A549 treated with CORT108297 at 1 μM for 4 hours (cell line): ENCODE data around the gene ARHGEF19. TPM values are rescaled to one million over a fixed set of nuclear protein-coding genes. Genes with fewer than 3 reads are reported as not detected.

Experiments
- total RNA-seq: library from RNA; stranded (reverse); fragments of 200-300 nt; extraction: Qiagen RNA extraction; gene quantifications from 5 replicates; pipeline ENCODE4 v1.2.3, GENCODE V29; 2022

Gene ARHGEF19
- total RNA-seq, result 5.5 to 7.0 TPM (median 6.3 TPM) in 5 replicates

DNA sequence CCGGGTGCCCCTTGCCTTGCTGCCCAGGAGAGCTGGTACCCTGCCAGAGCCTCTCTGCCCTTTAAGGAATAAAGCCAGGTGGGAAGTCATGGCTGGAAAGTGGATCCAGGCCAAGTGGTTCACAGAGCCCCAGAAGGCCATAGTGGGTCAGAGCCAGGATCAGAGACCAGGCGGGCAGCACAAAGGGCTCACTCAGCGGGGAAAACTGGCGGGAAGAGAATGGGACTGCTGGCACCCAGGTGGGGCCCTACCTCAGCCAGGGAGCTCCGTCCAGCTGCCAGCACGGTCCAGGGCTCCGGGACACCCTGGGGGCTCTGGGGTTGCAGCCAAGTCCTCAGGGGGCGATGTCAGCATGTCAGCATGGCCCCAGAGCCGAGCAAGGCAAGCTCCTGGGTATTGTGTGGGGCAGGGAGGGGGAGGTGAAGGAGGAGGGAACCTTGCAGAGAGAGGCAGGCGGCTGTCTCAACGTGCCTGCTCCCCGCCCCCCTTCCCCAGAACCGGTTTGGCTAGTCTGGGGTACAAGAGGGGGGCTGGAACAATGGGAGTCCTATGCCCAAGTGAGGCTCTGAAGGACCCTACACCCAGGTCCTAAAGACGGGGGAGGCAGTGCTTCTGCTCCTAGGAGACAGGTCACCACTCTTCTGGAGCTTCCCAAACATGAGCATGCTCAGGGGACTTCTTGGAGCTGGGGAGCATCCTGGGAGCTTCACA lies at the start of gene ARHGEF19:
Gene ARHGEF19, minus strand, starts transcription at position 402 of the 711 bp plus-strand sequence. CDS start 3,598 bp downstream, outside the sequence.

DNA sequence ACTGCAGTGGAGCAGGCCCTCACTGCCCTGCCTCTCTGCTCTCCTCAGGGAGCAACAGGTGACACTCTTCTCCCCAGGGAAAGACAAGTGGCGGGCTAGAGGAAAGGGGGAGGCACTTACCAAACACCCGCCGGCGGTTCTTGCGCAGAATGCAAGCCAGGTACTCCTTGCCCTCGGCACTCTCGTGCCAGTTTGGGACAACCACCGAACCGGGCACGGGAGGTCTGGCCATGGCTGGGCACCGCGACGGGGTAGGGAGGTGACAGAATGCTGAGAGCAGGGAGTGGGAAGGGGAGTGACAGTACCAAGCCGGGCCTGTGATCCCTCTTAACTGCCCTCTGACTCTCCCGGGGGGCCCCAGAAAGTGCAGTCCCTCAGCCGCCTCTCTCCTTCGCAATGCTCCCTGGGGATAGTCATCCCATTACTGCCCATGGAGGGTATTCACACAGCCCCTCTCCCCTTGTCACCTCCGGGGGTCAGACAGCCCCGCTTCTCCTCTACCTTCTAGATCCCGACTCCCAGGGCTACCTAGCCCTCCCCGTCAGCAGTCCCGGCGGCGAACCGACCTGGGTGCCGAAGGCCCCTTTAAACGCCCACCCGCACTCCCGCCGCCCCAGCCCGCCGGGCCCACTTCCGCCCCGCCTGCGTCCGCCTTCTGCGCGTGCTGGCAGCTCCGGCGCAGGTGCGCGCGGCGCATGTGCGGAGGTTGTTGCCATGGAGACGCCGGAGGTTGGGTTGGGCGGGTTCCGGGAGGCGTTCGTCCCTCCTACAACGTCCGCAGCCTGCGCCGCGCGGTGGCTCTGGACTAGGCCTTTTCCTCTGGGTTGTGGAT lies 24.3 kb upstream of the ARHGEF19 start, which contains the start of gene CPLANE2:
Gene CPLANE2, minus strand, starts transcription at position 673 of the 832 bp plus-strand sequence. Its CDS starts 441 bp downstream, at position 232.

DNA sequence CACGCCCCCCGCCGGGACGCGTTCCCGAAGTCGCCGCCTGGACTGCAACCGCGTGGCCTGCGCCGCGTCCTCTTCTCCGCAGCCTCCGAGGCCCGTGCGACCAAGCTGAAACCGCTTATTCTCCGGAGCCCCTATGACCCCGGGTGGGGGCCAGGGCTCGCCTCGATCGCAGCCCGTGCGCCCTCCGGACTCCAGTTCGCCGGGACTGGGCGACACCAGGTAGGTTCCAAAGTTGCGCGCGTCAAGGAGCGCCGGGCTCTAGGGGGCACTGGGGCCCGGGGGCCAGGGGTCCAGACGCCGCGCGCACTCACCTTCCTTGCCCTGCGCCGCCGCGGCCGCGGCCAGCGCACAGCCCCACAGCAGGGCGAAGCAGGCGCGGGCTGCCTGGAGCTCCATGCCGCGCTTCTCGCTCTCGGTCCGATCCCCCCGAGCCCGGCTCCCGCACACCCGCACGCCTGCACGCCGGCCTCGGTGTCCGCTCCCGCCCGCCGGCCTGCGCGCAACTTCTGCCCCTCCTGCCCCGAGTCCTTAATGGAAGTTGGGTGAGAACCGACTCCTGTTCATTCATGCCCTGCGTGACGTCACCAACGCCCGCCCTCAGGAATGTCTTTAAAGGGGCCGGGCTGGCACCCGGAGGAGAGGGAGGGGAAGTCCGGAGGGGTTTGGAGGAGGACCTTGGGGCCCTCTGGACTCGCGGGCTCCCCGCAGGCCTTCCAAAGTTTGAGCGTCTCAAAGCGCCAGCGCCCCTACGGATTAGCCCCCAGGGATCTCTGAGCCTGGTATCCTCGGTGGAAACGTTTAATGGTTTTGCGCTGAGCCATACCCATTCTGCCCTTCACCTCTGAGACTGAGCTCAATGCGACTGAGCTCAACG lies 56.7 kb downstream of the ARHGEF19 start, which contains the start of gene EPHA2:
Gene EPHA2, minus strand, starts transcription at position 533 of the 874 bp plus-strand sequence. Its CDS starts 137 bp downstream, at position 396.

Other genes starting within 250 kb of the ARHGEF19 start
- 9.4 to 14.5 TPM (median 13.5 TPM) in 5 replicates for gene ZBTB17, start 236.6 kb downstream of the ARHGEF19 start, total RNA-seq
- gene SRARP, start 208.4 kb downstream of the ARHGEF19 start, total RNA-seq, result 0.02 TPM in 1 of 5 replicates, not detected in the others
- gene HSPB7, start 194.6 kb downstream of the ARHGEF19 start, total RNA-seq, result 0.07 TPM in 1 of 5 replicates, not detected in the others
- gene CLCNKA, start 190.6 kb downstream of the ARHGEF19 start, total RNA-seq, result 0.06 to 0.09 TPM in 2 of 5 replicates, not detected in the others
- 0.06 to 0.09 TPM (median 0.08 TPM) in 4 of 5 replicates, not detected in the other for gene CLCNKB, start 168.9 kb downstream of the ARHGEF19 start, total RNA-seq
- gene FAM131C, start 139.0 kb downstream of the ARHGEF19 start, total RNA-seq, result 11.2 to 18.8 TPM (median 17.9 TPM) in 5 replicates
- gene EPHA2, start 56.6 kb downstream of the ARHGEF19 start, total RNA-seq, result 101 to 153 TPM (median 134 TPM) in 5 replicates
- gene CPLANE2, start 24.5 kb upstream of the ARHGEF19 start, total RNA-seq, result 3.2 to 4.7 TPM (median 4.0 TPM) in 5 replicates
- gene FBXO42, start 139.8 kb upstream of the ARHGEF19 start, total RNA-seq, result 8.3 to 11.3 TPM (median 8.8 TPM) in 5 replicates
- gene SZRD1, start 154.6 kb upstream of the ARHGEF19 start, total RNA-seq, result 74.7 to 93.3 TPM (median 91.4 TPM) in 5 replicates
- 0.03 to 0.11 TPM (median 0.05 TPM) in 5 replicates for gene SPATA21, start 224.8 kb upstream of the ARHGEF19 start, total RNA-seq
- gene NECAP2, start 228.1 kb upstream of the ARHGEF19 start, total RNA-seq, result 39.8 to 45.9 TPM (median 40.5 TPM) in 5 replicates